ENCODE results near the gene CGB7. TPM values are rescaled to one million over a fixed set of nuclear protein-coding genes. Genes with fewer than 3 reads are reported as not detected.

The CGB7 gene
- total and polyA plus RNA-seq, 9 of the 15 experiments (the other 6 are each of a cell fraction or from before 2014, with no cell fraction given) = not detected

GRCh38 chr19:49094505-49095482 lies 37.2 kb upstream of the CGB7 start:
- POLR2A ChIA-PET = interaction anchor here (0.5 to 2.4 kb wide), 11 partner anchors 8 to 1127 kb away, joined by 3 to 14 read pairs (median 3); no protein-coding TSS in a partner anchor
- no TSS peak for BruUV-seq (replicated peaks)
- H3K4me1 ChIP-seq (replicated peaks in 1 of 2; ENCODE audit: control insufficient read depth in 2 of 2, insufficient read depth in 2 of 2, low read length in 2 of 2) = no peaks in the 10 kb centered on the region; a peak in 2 of 5 replicates
- CTCF ChIA-PET (ENCODE audit: low intra/inter-chr PET ratio) = no interaction called here
- H3K36me3 ChIP-seq (ENCODE audit: control insufficient read depth, insufficient read depth, low read length) = peaks cover 100% of the 10 kb centered on the region
- H4K20me1 ChIP-seq (replicated peaks; ENCODE audit: control insufficient read depth, insufficient read depth, low read length) = peaks cover 29% of the 10 kb centered on the region
- FAIRE-seq (no peak), ATAC-seq (no peak), DNase-seq (ENCODE audit: extremely low read depth in 1 of 4, low spot score in 3 of 4) (no peak)
- H3K9me3 ChIP-seq (replicated peaks; ENCODE audit: control insufficient read depth, insufficient read depth, low read depth, low read length) = no peaks in the 10 kb centered on the region
- H3K79me2 ChIP-seq (ENCODE audit: control insufficient read depth, insufficient read depth, low read length) = peaks cover 73% of the 10 kb centered on the region
- no peaks in the 10 kb centered on the region for H3K27me3 ChIP-seq (ENCODE audit: control insufficient read depth in 2 of 2, insufficient read depth in 2 of 2, low read length in 2 of 2)
- no peaks in the 10 kb centered on the region for H3K9me1 ChIP-seq (ENCODE audit: control insufficient read depth, insufficient read depth, low read length)
- in situ Hi-C loops (cut with MboI) (loop anchor here (5.0 kb wide), 1 partner anchor 98 kb away; no protein-coding TSS in a partner anchor), intact Hi-C loops (cut with micrococcal nuclease) (no loop called here)
- no peak overlapping the region for H3K27ac ChIP-seq (ENCODE audit: extremely low read depth, low read depth, low read length)
- 90% methylated on average over 22 of the region's 23 CpGs for WGBS (ENCODE audit: insufficient coverage, low coverage, missing lambda C conversion rate)
- H3K9ac ChIP-seq (ENCODE audit: insufficient read depth in 1 of 2, low read depth in 2 of 2, low read length in 2 of 2) = no peak overlapping the region
- no peak overlapping the region for H3K4me2 ChIP-seq (ENCODE audit: insufficient read depth, low read length)
- H3K4me3 ChIP-seq = no peak overlapping the region
- H2AFZ ChIP-seq (ENCODE audit: low read depth, low read length) = no peak overlapping the region
- TF ChIP-seq ZNF589 (CRISPR knock-in tag; IDR thresholded peaks at IDR 0.05; ENCODE audit: low read depth) (no peak), POLR2G (IDR thresholded peaks at IDR 0.05; ENCODE audit: low read depth, low read length) (peak; percentile 54), RBFOX2 (IDR thresholded peaks at IDR 0.05; ENCODE audit: low read depth, low read length) (peak; percentile 62)

GRCh38 chr19:49092686-49093085 lies 35.1 kb upstream of the CGB7 start:
- ATAC-seq (no peak), FAIRE-seq (no peak), DNase-seq (ENCODE audit: extremely low read depth in 1 of 4, low spot score in 3 of 4) (no peak)
- intact Hi-C loops (cut with micrococcal nuclease) = no loop called here
- H4K20me1 ChIP-seq (replicated peaks; ENCODE audit: control insufficient read depth, insufficient read depth, low read length) = peaks cover 29% of the 10 kb centered on the region
- no peaks in the 10 kb centered on the region for H3K9me3 ChIP-seq (replicated peaks; ENCODE audit: control insufficient read depth, insufficient read depth, low read depth, low read length)
- ChIA-PET CTCF (ENCODE audit: low intra/inter-chr PET ratio) (no interaction called here), POLR2A (interaction anchor here (0.6 kb wide), 1 partner anchor 255 kb away, joined by 3 read pairs; no protein-coding TSS in a partner anchor)
- no peak overlapping the region for H2AFZ ChIP-seq (ENCODE audit: low read depth, low read length)
- peaks cover 93% of the 10 kb centered on the region for H3K36me3 ChIP-seq (ENCODE audit: control insufficient read depth, insufficient read depth, low read length)
- no peaks in the 10 kb centered on the region for H3K27me3 ChIP-seq (ENCODE audit: control insufficient read depth in 2 of 2, insufficient read depth in 2 of 2, low read length in 2 of 2)
- BruUV-seq (replicated peaks) = no TSS peak
- no peak overlapping the region for H3K9ac ChIP-seq (ENCODE audit: insufficient read depth in 1 of 2, low read depth in 2 of 2, low read length in 2 of 2)
- in situ Hi-C loops (cut with MboI) = no loop called here
- peaks cover 2 to 5% of the 10 kb centered on the region in 2 experiments; a peak in 2 of 5 replicates for H3K4me1 ChIP-seq (replicated peaks in 1 of 2; ENCODE audit: control insufficient read depth in 2 of 2, insufficient read depth in 2 of 2, low read length in 2 of 2)
- H3K4me2 ChIP-seq (ENCODE audit: insufficient read depth, low read length) = no peak overlapping the region
- H3K27ac ChIP-seq (ENCODE audit: extremely low read depth, low read depth, low read length) = no peak overlapping the region
- no peaks in the 10 kb centered on the region for H3K9me1 ChIP-seq (ENCODE audit: control insufficient read depth, insufficient read depth, low read length)
- TF ChIP-seq RBM25 (IDR thresholded peaks at IDR 0.05; ENCODE audit: low read depth, low read length, severe bottlenecking) (peak; percentile 6), GATAD2B (IDR thresholded peaks at IDR 0.05; ENCODE audit: borderline replicate concordance) (no peak), XRCC3 (IDR thresholded peaks at IDR 0.05) (no peak), ZNF121 (CRISPR knock-in tag; conservative IDR thresholded peaks at IDR 0.05) (peak; percentile 68)
- H3K4me3 ChIP-seq = no peak overlapping the region
- peaks cover 72% of the 10 kb centered on the region for H3K79me2 ChIP-seq (ENCODE audit: control insufficient read depth, insufficient read depth, low read length)
- WGBS (ENCODE audit: insufficient coverage, low coverage, missing lambda C conversion rate) = 98% methylated on average over 6 of the region's 6 CpGs
